HG03575 (cell line): ENCODE data around the gene STK38L.

Experiments
- ATAC-seq: cut with Tn5 transposase; IDR thresholded peaks from one replicate; pipeline ENCODE4 v1.9.1; 2021; ENCODE audit not compliant: unreplicated experiment, insufficient number of reproducible peaks, low FRiP score; ENCODE audit errors: extremely low read depth

Gene STK38L

GRCh38 chr12:27303139-27304111 is 59.3 kb downstream of the STK38L start:
- ATAC-seq = no peak

- ATAC-seq = no peak
These were observed 60.8 kb downstream of the STK38L start for GRCh38 chr12:27304856-27305255.

- no peak for ATAC-seq
These were observed 61.8 kb downstream of the STK38L start for GRCh38 chr12:27305673-27306456.

GRCh38 chr12:27309293-27309994 is 65.4 kb downstream of the STK38L start:
- ATAC-seq = no peak

GRCh38 chr12:27309995-27310315 is 65.9 kb downstream of the STK38L start:
- ATAC-seq = no peak

- no peak for ATAC-seq
These were observed 72.9 kb downstream of the STK38L start for GRCh38 chr12:27316947-27317346.

- no peak for ATAC-seq
These were observed 75.3 kb downstream of the STK38L start for GRCh38 chr12:27319409-27319808.

- ATAC-seq = no peak
These were observed 75.8 kb downstream of the STK38L start for GRCh38 chr12:27319848-27320247.

- no peak for ATAC-seq
These were observed 80.4 kb downstream of the STK38L start for GRCh38 chr12:27324530-27324929.

GRCh38 chr12:27330846-27331245 is 86.8 kb downstream of the STK38L start:
- ATAC-seq = no peak

- ATAC-seq = no peak
These were observed 87.3 kb downstream of the STK38L start for GRCh38 chr12:27331291-27331926.

- ATAC-seq = no peak
These were observed 87.8 kb downstream of the STK38L start for GRCh38 chr12:27331927-27332324.

- no peak for ATAC-seq
These were observed 88.3 kb downstream of the STK38L start for GRCh38 chr12:27332407-27332713.

- no peak for ATAC-seq
These were observed 88.8 kb downstream of the STK38L start, which contains the start of gene BMAL2 for GRCh38 chr12:27332714-27333402. Gene BMAL2, plus strand, starts transcription at chr12:27332836. Its CDS starts 237 bp downstream, at chr12:27333073.

GRCh38 chr12:27333403-27334009 is 89.4 kb downstream of the STK38L start:
- ATAC-seq = no peak

GRCh38 chr12:27334042-27334720 is 90.1 kb downstream of the STK38L start:
- no peak for ATAC-seq

GRCh38 chr12:27334721-27335082 is 90.6 kb downstream of the STK38L start:
- no peak for ATAC-seq
